Subcutaneous adipose tissue (tissue), 4 donors: ENCODE measurements around the gene DHRS7B. TPM values are rescaled to one million over a fixed set of nuclear protein-coding genes. Genes with fewer than 3 reads are reported as not detected.

Source experiments
- CTCF ChIP-seq: fragments of 450-650 bp; IDR thresholded peaks from one replicate; pipeline ENCODE4 v1.5.1; 2016; ENCODE audit warnings: low read depth, mild to moderate bottlenecking, control low read depth, antibody characterized with exemption, moderate library complexity
- total RNA-seq, 4 donors: library from RNA; depleted of rRNA; stranded (reverse); fragments of >200 nt; gene quantifications; one replicate each; pipeline ENCODE4 v1.1.0, GENCODE V29; 2016

Gene DHRS7B
- total RNA-seq, 4 donors from 2014 or later = 28.4 to 55.4 (median 45.0) TPM

- TF ChIP-seq CTCF = no peak
These were observed 36.5 kb upstream of the DHRS7B start for GRCh38 chr17:21089933-21090901.

- TF ChIP-seq CTCF = no peak
These were observed 35.7 kb upstream of the DHRS7B start for GRCh38 chr17:21090902-21091618.

- no peak for TF ChIP-seq CTCF
These were observed 32.5 kb upstream of the DHRS7B start for GRCh38 chr17:21094298-21094704.

GRCh38 chr17:21095735-21096134 is 31.0 kb upstream of the DHRS7B start:
- no peak for TF ChIP-seq CTCF

- no peak for TF ChIP-seq CTCF
These were observed 29.9 kb upstream of the DHRS7B start for GRCh38 chr17:21096874-21097273.

- no peak for TF ChIP-seq CTCF
These were observed 27.7 kb upstream of the DHRS7B start for GRCh38 chr17:21098934-21099689.
